Measurements from ENCODE around the gene GSTT4. TPM values are rescaled to one million over a fixed set of nuclear protein-coding genes. Genes with fewer than 3 reads are reported as not detected.
"Not testable (repeated sequence)": the region's sequence is repeated elsewhere in the genome, so short reads cannot be mapped to it uniquely, and the experiment has no call there.

Gene GSTT4
- polyA plus RNA-seq, 1 of the 3 experiments (the other 2 are of a cell fraction) = not detected

DNA sequence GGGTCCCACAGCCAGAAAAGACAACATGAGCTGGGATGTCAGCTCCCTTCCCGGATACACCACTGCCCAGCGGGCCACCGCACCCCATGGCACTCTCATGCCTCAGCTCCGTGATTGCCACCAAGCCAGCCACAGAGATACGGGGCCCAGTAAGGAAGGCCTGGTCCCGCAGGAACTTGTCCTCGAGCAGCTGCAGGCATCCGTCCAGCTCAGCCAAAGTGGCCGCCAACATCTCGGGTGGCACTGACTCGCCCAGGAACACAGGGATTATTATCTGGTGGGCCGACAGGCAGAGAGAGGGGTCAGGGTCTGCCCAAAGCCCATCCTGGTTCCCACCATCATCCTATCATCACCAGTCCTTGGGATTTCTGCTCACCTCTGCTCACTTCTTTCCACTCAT lies 27.9 kb downstream of the GSTT4 start:
- WGBS (ENCODE audit: low lambda C conversion rate) = no CpG with 5 or more reads among the region's 12 CpGs
- CTCF ChIA-PET, POLR2A ChIA-PET: not testable (repeated sequence)

GRCh38 chr22:23974836-23975352 lies 30.4 kb downstream of the GSTT4 start:
- H3K9me2 ChIP-seq; H3K9ac ChIP-seq; DNase-seq; H3K4me1 ChIP-seq (ENCODE audit: control insufficient read depth in 1 of 2, insufficient read depth in 2 of 2, low read depth in 1 of 2, low read length in 1 of 2); POLR2A ChIA-PET; H3F3A ChIP-seq (replicated peaks; ENCODE audit: insufficient read depth); H3K4me3 ChIP-seq (ENCODE audit: low read depth in 2 of 2, low read length in 1 of 2); H3K27ac ChIP-seq (ENCODE audit: low read depth in 2 of 2, low read length in 1 of 2); H3K4me2 ChIP-seq; H2AFZ ChIP-seq (ENCODE audit: low read depth); H3K27me3 ChIP-seq (ENCODE audit: insufficient read depth); CTCF ChIA-PET; H3K9me3 ChIP-seq; H4K20me1 ChIP-seq (ENCODE audit: insufficient read depth): not testable (repeated sequence)
- Histone ChIP-seq H3K36me3 (replicated peaks in 1 of 2; ENCODE audit: control insufficient read depth in 1 of 2, insufficient read depth in 2 of 2, low read length in 1 of 2) (peaks cover 13 to 14% of the 10 kb centered on the region in 2 experiments), H3K79me2 (ENCODE audit: insufficient read depth) (peaks cover 20% of the 10 kb centered on the region; the same call in 1 of the 2 replicates)
- no CpG with 5 or more reads among the region's 27 CpGs for WGBS (ENCODE audit: low lambda C conversion rate)

More for the DNA sequence above, 27.9 kb downstream of the GSTT4 start:
- not testable (repeated sequence) for H2AFZ ChIP-seq (ENCODE audit: low read depth); H4K20me1 ChIP-seq (ENCODE audit: insufficient read depth); H3K9ac ChIP-seq; H3K9me3 ChIP-seq; H3K79me2 ChIP-seq (ENCODE audit: insufficient read depth); H3K27me3 ChIP-seq (ENCODE audit: insufficient read depth); DNase-seq; H3K9me2 ChIP-seq; H3K4me2 ChIP-seq; H3K27ac ChIP-seq (ENCODE audit: low read depth in 2 of 2, low read length in 1 of 2); H3K36me3 ChIP-seq (replicated peaks in 1 of 2; ENCODE audit: control insufficient read depth in 1 of 2, insufficient read depth in 2 of 2, low read length in 1 of 2); H3K4me1 ChIP-seq (ENCODE audit: control insufficient read depth in 1 of 2, insufficient read depth in 2 of 2, low read depth in 1 of 2, low read length in 1 of 2); H3F3A ChIP-seq (replicated peaks; ENCODE audit: insufficient read depth); H3K4me3 ChIP-seq (ENCODE audit: low read depth in 2 of 2, low read length in 1 of 2)

GRCh38 chr22:23974345-23974744 lies 30.9 kb downstream of the GSTT4 start, which contains the start of gene DDT:
TSS of gene DDT (minus strand) at chr22:23974441. CDS start at chr22:23974414, 27 bp downstream.
- peaks cover 25% of the 10 kb centered on the region; the same call in 1 of the 2 replicates for H3K79me2 ChIP-seq (ENCODE audit: insufficient read depth)
- H2AFZ ChIP-seq (ENCODE audit: low read depth); H3K4me1 ChIP-seq (ENCODE audit: control insufficient read depth in 1 of 2, insufficient read depth in 2 of 2, low read depth in 1 of 2, low read length in 1 of 2); H3K27ac ChIP-seq (ENCODE audit: low read depth in 2 of 2, low read length in 1 of 2); H4K20me1 ChIP-seq (ENCODE audit: insufficient read depth); H3K9me3 ChIP-seq; H3K9me2 ChIP-seq; CTCF ChIA-PET; H3K4me2 ChIP-seq; H3K4me3 ChIP-seq (ENCODE audit: low read depth in 2 of 2, low read length in 1 of 2); DNase-seq; POLR2A ChIA-PET; H3K9ac ChIP-seq; H3F3A ChIP-seq (replicated peaks; ENCODE audit: insufficient read depth); H3K27me3 ChIP-seq (ENCODE audit: insufficient read depth): not testable (repeated sequence)
- peaks cover 16% of the 10 kb centered on the region in 2 experiments for H3K36me3 ChIP-seq (replicated peaks in 1 of 2; ENCODE audit: control insufficient read depth in 1 of 2, insufficient read depth in 2 of 2, low read length in 1 of 2)
- no CpG with 5 or more reads among the region's 29 CpGs for WGBS (ENCODE audit: low lambda C conversion rate)

DNA sequence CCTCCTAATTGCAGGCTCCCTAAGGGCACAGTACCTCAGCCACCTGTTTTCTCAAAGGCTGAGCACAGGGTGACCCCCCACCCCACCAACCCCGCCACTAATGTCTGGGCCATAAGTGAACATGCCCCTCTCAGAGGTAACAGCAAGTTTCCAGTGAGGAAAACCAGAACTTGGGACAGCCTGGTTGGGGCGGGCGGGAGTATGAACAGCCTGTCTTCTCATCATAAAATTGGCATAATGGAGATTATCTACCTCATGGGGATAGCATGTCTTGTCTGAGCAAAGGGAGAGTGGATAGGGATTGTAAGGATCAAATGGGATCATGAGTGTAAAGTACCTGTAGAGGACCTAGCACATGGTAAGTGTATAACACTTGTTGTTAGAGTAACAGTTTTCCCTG lies 33.3 kb downstream of the GSTT4 start:
- H3K4me2 ChIP-seq; H3K9me3 ChIP-seq; H3K4me3 ChIP-seq (ENCODE audit: low read depth in 2 of 2, low read length in 1 of 2); H4K20me1 ChIP-seq (ENCODE audit: insufficient read depth); H3K9me2 ChIP-seq; H3K27ac ChIP-seq (ENCODE audit: low read depth in 2 of 2, low read length in 1 of 2); CTCF ChIA-PET; POLR2A ChIA-PET; DNase-seq; H3K27me3 ChIP-seq (ENCODE audit: insufficient read depth); H3K4me1 ChIP-seq (ENCODE audit: control insufficient read depth in 1 of 2, insufficient read depth in 2 of 2, low read depth in 1 of 2, low read length in 1 of 2); H3F3A ChIP-seq (replicated peaks; ENCODE audit: insufficient read depth); H2AFZ ChIP-seq (ENCODE audit: low read depth); H3K9ac ChIP-seq: not testable (repeated sequence)
- 97% methylated on average over 3 of the region's 3 CpGs for WGBS (ENCODE audit: low lambda C conversion rate)
- Histone ChIP-seq H3K36me3 (replicated peaks in 1 of 2; ENCODE audit: control insufficient read depth in 1 of 2, insufficient read depth in 2 of 2, low read length in 1 of 2) (peaks cover 16 to 20% of the 10 kb centered on the region in 2 experiments), H3K79me2 (ENCODE audit: insufficient read depth) (peaks cover 28% of the 10 kb centered on the region; the same call in 1 of the 2 replicates)
